Keratinocyte (primary cell): Measurements from ENCODE around the gene NLRP10. TPM values are rescaled to one million over a fixed set of nuclear protein-coding genes. Genes with fewer than 3 reads are reported as not detected.

ENCODE experiments used
- DNase-seq: peaks from one replicate; pipeline ENCODE4 v3.0.0-alpha.2; 2011; ENCODE audit warnings: low read depth, missing footprints, low spot score
- FAIRE-seq: peaks from 2 replicates; lab custom pipeline; 2011; peaks lifted over from hg19 to GRCh38; lab: Jason Lieb, UNC
- H2AFZ ChIP-seq: 2 replicates; pipeline ENCODE4 v1.6.0; 2012; ENCODE audit warnings: low read length, control low read depth, inconsistent platforms; ENCODE audit not compliant: control insufficient read depth
- H3K27ac ChIP-seq: 2 replicates; pipeline ENCODE4 v1.5.1; 2011; ENCODE audit warnings: low read length; ENCODE audit not compliant: control insufficient read depth, insufficient read depth
- H3K27me3 ChIP-seq: 3 replicates; pipeline ENCODE4 v1.6.0; 2011; ENCODE audit warnings: low read length; ENCODE audit not compliant: control insufficient read depth, insufficient read depth; ENCODE audit errors: extremely low read depth
- H3K36me3 ChIP-seq, 2 experiments: 2 replicates in 1 of 2; 3 replicates in 1 of 2; pipeline ENCODE4 v1.5.1; 2011; ENCODE audit warnings: low read length in 2 of 2, mild to moderate bottlenecking in 1 of 2; ENCODE audit not compliant: control insufficient read depth in 2 of 2, insufficient read depth in 2 of 2; ENCODE audit errors: extremely low read depth in 1 of 2
- H3K4me1 ChIP-seq: 3 replicates; pipeline ENCODE4 v1.5.1; 2011; ENCODE audit warnings: low read length; ENCODE audit not compliant: control insufficient read depth, insufficient read depth; ENCODE audit errors: extremely low read depth
- H3K4me2 ChIP-seq: 3 replicates; pipeline ENCODE4 v1.6.0; 2011; ENCODE audit warnings: low read depth, low read length; ENCODE audit not compliant: control insufficient read depth, insufficient read depth; ENCODE audit errors: extremely low read depth
- H3K4me3 ChIP-seq, 3 experiments: fragments of 200-600 bp in 1 of 3; sonication (generic) in 1 of 3; 2 replicates in 2 of 3; 3 replicates in 1 of 3; pipeline ENCODE4 v1.5.1; 2011 to 2016; ENCODE audit warnings: low read length in 3 of 3, mild to moderate bottlenecking in 3 of 3, control low read depth in 2 of 3, inconsistent platforms in 1 of 3, low read depth in 1 of 3, mixed read lengths in 1 of 3, mixed run types in 1 of 3, moderate library complexity in 1 of 3; ENCODE audit not compliant: control insufficient read depth in 2 of 3, insufficient read depth in 2 of 3; ENCODE audit errors: extremely low read depth in 1 of 3
- H3K79me2 ChIP-seq: 2 replicates; pipeline ENCODE4 v1.6.0; 2012; ENCODE audit warnings: low read length; ENCODE audit not compliant: control insufficient read depth, insufficient read depth
- H3K9ac ChIP-seq: 3 replicates; pipeline ENCODE4 v1.6.0; 2011; ENCODE audit warnings: low read length; ENCODE audit not compliant: control insufficient read depth, insufficient read depth; ENCODE audit errors: extremely low read depth
- H3K9me1 ChIP-seq: 3 replicates; pipeline ENCODE4 v1.6.0; 2011; ENCODE audit warnings: low read length; ENCODE audit not compliant: control insufficient read depth, insufficient read depth; ENCODE audit errors: extremely low read depth
- H3K9me3 ChIP-seq: 2 replicates; pipeline ENCODE4 v1.5.1; 2012; ENCODE audit warnings: low read depth, low read length; ENCODE audit not compliant: control insufficient read depth
- H4K20me1 ChIP-seq: 3 replicates; pipeline ENCODE4 v1.6.0; 2011; ENCODE audit warnings: low read length; ENCODE audit not compliant: control insufficient read depth, insufficient read depth; ENCODE audit errors: extremely low read depth
- EZH2 ChIP-seq: IDR thresholded peaks from one replicate; pipeline ENCODE4 v1.6.1; 2012; ENCODE audit warnings: inconsistent platforms, mild to moderate bottlenecking, low read length, moderate library complexity
- dilution Hi-C: fragments of 300-500 bp; cut with MboI; formaldehyde crosslinking; loops from one replicate; pipeline ENCODE4 v1.7.0; 2020; ENCODE audit warnings: low sequenced_read_pairs; ENCODE audit not compliant: extremely low pct_ligation_motif_present
- polyA plus RNA-seq, 5 experiments: library from polyadenylated mRNA; depleted of rRNA in 3 of 5; stranded (reverse) in 3 of 5; stranded (forward) in 1 of 5; unstranded in 1 of 5; fragments of >200 nt; gene quantifications; 1 replicate in 1 of 5; 2 replicates in 3 of 5; 3 replicates in 1 of 5; pipeline versions ENCODE4 v1.2.1 to v1.2.3, GENCODE V29; 2011 to 2012; ENCODE audit warnings: missing spikeins in 2 of 5, low read depth in 1 of 5, low replicate concordance in 1 of 5
- TF ChIP-seq, protein P1 (sequence below), 3 experiments: IDR thresholded peaks in 1 of 3; conservative IDR thresholded peaks in 1 of 3; optimal IDR thresholded peaks in 1 of 3; 2 replicates in 2 of 3; 3 replicates in 1 of 3; pipeline versions ENCODE3 to v1.5.1; 2011; ENCODE audit warnings: low read length in 3 of 3, mild to moderate bottlenecking in 3 of 3, moderate library complexity in 2 of 3, control low read depth in 1 of 3, inconsistent platforms in 1 of 3; ENCODE audit not compliant: insufficient read depth in 2 of 3; ENCODE audit errors: extremely low read depth in 1 of 3

Gene NLRP10
- polyA plus RNA-seq, 1 donor (not counting 4 experiments of a cell fraction or from before 2014, with no cell fraction given): 7.1 TPM

DNA sequence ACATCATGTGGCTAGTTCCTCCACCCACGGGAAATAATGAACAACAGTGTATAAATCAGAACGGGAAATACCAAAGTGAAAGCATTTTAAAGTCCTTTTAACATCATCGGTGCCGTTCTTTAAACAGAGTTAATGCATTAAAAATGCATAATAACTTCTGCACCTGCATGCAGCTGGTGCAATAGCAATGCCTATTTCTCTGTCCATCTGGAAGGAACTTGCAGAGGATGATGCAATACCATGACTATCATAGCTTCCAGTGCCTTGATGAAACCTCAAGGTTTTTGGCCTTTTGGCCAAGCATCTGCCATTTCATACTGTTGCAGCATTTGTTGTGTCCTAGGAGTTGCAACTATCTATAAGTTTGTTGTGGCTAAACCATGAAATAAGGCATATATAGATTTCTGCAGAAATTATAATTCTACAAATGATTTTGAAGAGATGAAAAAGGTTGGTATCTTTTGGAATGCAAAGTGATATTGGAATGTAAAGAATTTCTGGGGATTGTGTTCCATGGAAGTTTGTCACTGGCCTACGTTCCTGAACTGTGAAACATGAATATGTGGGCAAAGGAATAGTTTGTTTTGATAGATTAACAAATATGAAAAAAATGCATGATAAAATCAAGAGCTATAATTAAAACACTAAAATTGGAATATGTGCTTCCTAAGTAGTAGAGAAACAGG is 12.1 kb upstream of the NLRP10 start:
- H3K79me2 ChIP-seq: no peaks in the 10 kb centered on the region
- no peaks in the 10 kb centered on the region for H3K9me3 ChIP-seq
- dilution Hi-C loops: no loop called here
- no peak overlapping the region for H3K9ac ChIP-seq
- DNase-seq: peak; percentile 67
- no peaks in the 10 kb centered on the region for H3K27me3 ChIP-seq
- no peak for TF ChIP-seq EZH2
- TF ChIP-seq, protein P1, sequence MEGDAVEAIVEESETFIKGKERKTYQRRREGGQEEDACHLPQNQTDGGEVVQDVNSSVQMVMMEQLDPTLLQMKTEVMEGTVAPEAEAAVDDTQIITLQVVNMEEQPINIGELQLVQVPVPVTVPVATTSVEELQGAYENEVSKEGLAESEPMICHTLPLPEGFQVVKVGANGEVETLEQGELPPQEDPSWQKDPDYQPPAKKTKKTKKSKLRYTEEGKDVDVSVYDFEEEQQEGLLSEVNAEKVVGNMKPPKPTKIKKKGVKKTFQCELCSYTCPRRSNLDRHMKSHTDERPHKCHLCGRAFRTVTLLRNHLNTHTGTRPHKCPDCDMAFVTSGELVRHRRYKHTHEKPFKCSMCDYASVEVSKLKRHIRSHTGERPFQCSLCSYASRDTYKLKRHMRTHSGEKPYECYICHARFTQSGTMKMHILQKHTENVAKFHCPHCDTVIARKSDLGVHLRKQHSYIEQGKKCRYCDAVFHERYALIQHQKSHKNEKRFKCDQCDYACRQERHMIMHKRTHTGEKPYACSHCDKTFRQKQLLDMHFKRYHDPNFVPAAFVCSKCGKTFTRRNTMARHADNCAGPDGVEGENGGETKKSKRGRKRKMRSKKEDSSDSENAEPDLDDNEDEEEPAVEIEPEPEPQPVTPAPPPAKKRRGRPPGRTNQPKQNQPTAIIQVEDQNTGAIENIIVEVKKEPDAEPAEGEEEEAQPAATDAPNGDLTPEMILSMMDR (optimal IDR thresholded peaks at IDR 0.05 in 1 of 3, IDR thresholded peaks at IDR 0.05 in 1 of 3, conservative IDR thresholded peaks at IDR 0.05 in 1 of 3; ENCODE audit: extremely low read depth in 1 of 3, insufficient read depth in 2 of 3, low read length in 3 of 3): no peak
- FAIRE-seq: peak; percentile 93
- H3K9me1 ChIP-seq: no peaks in the 10 kb centered on the region
- no peak overlapping the region for H3K4me3 ChIP-seq
- no peak overlapping the region for H2AFZ ChIP-seq
- H3K27ac ChIP-seq: peak overlapping the region; percentile 31
- H3K4me2 ChIP-seq: peak overlapping the region; percentile 31
- no peaks in the 10 kb centered on the region for H4K20me1 ChIP-seq
- H3K36me3 ChIP-seq: no peaks in the 10 kb centered on the region
- peaks cover 20% of the 10 kb centered on the region for H3K4me1 ChIP-seq

DNA sequence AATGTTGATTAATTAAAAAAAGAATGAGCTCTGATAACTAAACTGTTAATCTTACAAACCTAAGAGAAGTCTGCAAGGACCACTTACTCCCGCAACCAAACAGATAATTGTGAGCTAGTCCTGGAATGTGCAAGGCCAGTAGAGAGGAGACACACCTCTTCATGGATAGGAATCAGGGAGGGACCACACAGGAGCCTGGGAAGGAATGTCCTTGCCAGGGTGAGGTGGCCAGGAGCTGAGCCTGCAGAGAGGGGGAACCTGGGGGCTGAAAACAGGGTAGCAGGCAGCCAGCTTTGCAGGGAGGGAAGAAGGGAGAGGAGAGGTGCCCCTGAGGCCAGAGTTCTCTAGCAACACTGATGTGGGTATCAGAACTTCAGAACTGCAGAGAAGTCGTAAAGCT is 9.4 kb upstream of the NLRP10 start:
- Histone ChIP-seq H2AFZ (peak overlapping the region; percentile 34), H3K4me1 (peaks cover 21% of the 10 kb centered on the region), H3K36me3 (no peaks in the 10 kb centered on the region), H4K20me1 (no peaks in the 10 kb centered on the region), H3K9me3 (no peaks in the 10 kb centered on the region), H3K4me2 (no peak overlapping the region), H3K79me2 (no peaks in the 10 kb centered on the region), H3K4me3 (no peak overlapping the region), H3K9ac (no peak overlapping the region), H3K27ac (peak overlapping the region; percentile 7), H3K9me1 (no peaks in the 10 kb centered on the region), H3K27me3 (no peaks in the 10 kb centered on the region)
- dilution Hi-C loops: no loop called here
- no peak for DNase-seq
- FAIRE-seq: no peak
- no peak for TF ChIP-seq EZH2
- TF ChIP-seq, protein P1 (optimal IDR thresholded peaks at IDR 0.05 in 1 of 3, IDR thresholded peaks at IDR 0.05 in 1 of 3, conservative IDR thresholded peaks at IDR 0.05 in 1 of 3; ENCODE audit: extremely low read depth in 1 of 3, insufficient read depth in 2 of 3, low read length in 3 of 3): no peak
